ENCODE measurements around the gene FBXL4. TPM values are rescaled to one million over a fixed set of nuclear protein-coding genes. Genes with fewer than 3 reads are reported as not detected.

Gene FBXL4
- total RNA-seq, 2 experiments from 2014 or later = 16.4 to 17.5 TPM

GRCh38 chr6:98946879-98947410 lies 801 bp downstream of the FBXL4 start:
- intact Hi-C loops (cut with micrococcal nuclease) = no loop called here
- POLR2A ChIA-PET = interaction anchor here (1.0 kb wide), 1 partner anchor 49 kb away, joined by 3 read pairs; no protein-coding TSS in a partner anchor
- H3K27me3 Mint-ChIP-seq = peaks cover 2% of the 10 kb centered on the region

GRCh38 chr6:98946266-98946878 lies 1.4 kb downstream of the FBXL4 start:
- DNase-seq = no peak
- Mint-ChIP-seq H3K9me3 (peaks cover 11% of the 10 kb centered on the region), H3K27me3 (peaks cover 2% of the 10 kb centered on the region), H3K4me1 (ENCODE audit: low read depth) (peaks cover 37% of the 10 kb centered on the region), H3K36me3 (ENCODE audit: low read depth) (peaks cover 29% of the 10 kb centered on the region), H3K4me3 (peak overlapping the region; percentile 94), H3K27ac (peak overlapping the region; percentile 96)
- ChIA-PET POLR2A (interaction anchor here (1.0 kb wide), 1 partner anchor 49 kb away, joined by 3 read pairs; no protein-coding TSS in a partner anchor), CTCF (interaction anchor here (1.0 kb wide), 1 partner anchor 14 kb away, joined by 3 read pairs; no protein-coding TSS in a partner anchor)
- TF ChIP-seq CTCF (IDR thresholded peaks at IDR 0.05) = no peak
- intact Hi-C loops (cut with micrococcal nuclease) = no loop called here
- ATAC-seq = no peak

More at GRCh38 chr6:98946879-98947410, 801 bp downstream of the FBXL4 start:
- DNase-seq = peak; percentile 62
- Mint-ChIP-seq H3K36me3 (ENCODE audit: low read depth) (peaks cover 24% of the 10 kb centered on the region), H3K4me3 (peak overlapping the region; percentile 94), H3K9me3 (peaks cover 9% of the 10 kb centered on the region), H3K4me1 (ENCODE audit: low read depth) (peaks cover 35% of the 10 kb centered on the region), H3K27ac (peak overlapping the region; percentile 96)
- TF ChIP-seq CTCF (IDR thresholded peaks at IDR 0.05) = no peak
- CTCF ChIA-PET = no interaction called here
- ATAC-seq = peak; percentile 9

GRCh38 chr6:98945311-98946115 lies 2.2 kb downstream of the FBXL4 start:
- intact Hi-C loops (cut with micrococcal nuclease) = no loop called here
- peak overlapping the region; percentile 94 for H3K4me3 Mint-ChIP-seq
- H3K36me3 Mint-ChIP-seq (ENCODE audit: low read depth) = peaks cover 37% of the 10 kb centered on the region
- ATAC-seq (no peak), DNase-seq (no peak)
- POLR2A ChIA-PET = no interaction called here
- CTCF ChIA-PET = interaction anchor here (0.6 to 1.0 kb wide), 2 partner anchors 13 to 1505 kb away, joined by 3 read pairs; no protein-coding TSS in a partner anchor
- H3K27ac Mint-ChIP-seq = peak overlapping the region; percentile 96
- TF ChIP-seq CTCF (IDR thresholded peaks at IDR 0.05) = no peak
- peaks cover 2% of the 10 kb centered on the region for H3K27me3 Mint-ChIP-seq
- H3K4me1 Mint-ChIP-seq (ENCODE audit: low read depth) = peaks cover 43% of the 10 kb centered on the region
- peaks cover 18% of the 10 kb centered on the region for H3K9me3 Mint-ChIP-seq

GRCh38 chr6:98944598-98945081 lies 3.1 kb downstream of the FBXL4 start:
- Mint-ChIP-seq H3K27me3 (no peaks in the 10 kb centered on the region), H3K27ac (no peak overlapping the region), H3K4me1 (ENCODE audit: low read depth) (peaks cover 45% of the 10 kb centered on the region), H3K4me3 (no peak overlapping the region), H3K9me3 (peaks cover 23% of the 10 kb centered on the region), H3K36me3 (ENCODE audit: low read depth) (peaks cover 43% of the 10 kb centered on the region)
- TF ChIP-seq CTCF (IDR thresholded peaks at IDR 0.05) = no peak
- POLR2A ChIA-PET = no interaction called here
- DNase-seq (no peak), ATAC-seq (no peak)
- intact Hi-C loops (cut with micrococcal nuclease) = no loop called here
- CTCF ChIA-PET = interaction anchor here (0.6 kb wide), 1 partner anchor 1504 kb away, joined by 3 read pairs; no protein-coding TSS in a partner anchor
